DMS114 treated with DMSO at 0.1 percent for 48 hours (cell line): ENCODE results near the gene FARP1.
"Not testable (repeated sequence)": the region's sequence is repeated elsewhere in the genome, so short reads cannot be mapped to it uniquely, and the experiment has no call there.

Experiments used
- DNase-seq: peaks from one replicate; lab custom pipeline; 2025; ENCODE audit not compliant: unreplicated experiment; lab: John Stamatoyannopoulos, UW

Gene FARP1

DNA sequence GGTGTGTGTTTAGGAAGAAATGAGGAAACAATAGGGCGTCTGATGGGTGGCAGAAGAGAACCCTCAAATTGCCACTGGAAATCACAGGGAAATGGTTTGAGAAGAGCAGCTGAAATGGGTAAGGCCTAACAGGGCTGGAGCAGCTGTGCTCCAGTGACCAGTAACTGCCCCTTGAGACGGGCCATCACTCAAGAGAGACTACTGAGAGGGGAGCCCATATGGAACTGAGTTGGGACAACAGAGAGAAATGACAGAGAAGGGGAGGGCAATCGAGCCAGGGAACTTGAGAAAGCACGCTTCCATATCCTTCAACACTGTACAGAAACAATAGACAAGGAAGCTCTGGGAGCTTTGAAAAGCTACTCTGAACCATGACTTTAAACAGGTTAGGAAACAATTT, 209.3 kb downstream of the FARP1 start:
- no peak for DNase-seq

DNA sequence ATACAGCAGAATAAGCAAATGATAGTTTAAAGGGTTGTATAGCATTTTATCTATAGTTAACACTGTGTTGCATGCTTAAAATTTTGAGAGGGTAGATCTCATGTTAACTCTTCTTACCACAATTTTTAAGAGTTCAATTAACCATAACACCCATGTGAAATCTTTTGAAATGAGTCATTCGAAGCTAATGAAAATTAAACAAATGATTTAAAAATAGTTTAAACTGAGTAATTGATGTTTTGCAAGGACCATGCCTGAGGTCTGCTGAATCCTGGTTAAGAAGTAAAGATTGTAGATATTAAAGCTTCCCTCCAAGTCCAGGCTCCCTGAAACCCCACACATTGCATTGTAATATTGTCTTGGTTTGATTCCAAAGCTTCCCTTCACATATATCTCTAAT, 210.9 kb downstream of the FARP1 start:
- no peak for DNase-seq

DNA sequence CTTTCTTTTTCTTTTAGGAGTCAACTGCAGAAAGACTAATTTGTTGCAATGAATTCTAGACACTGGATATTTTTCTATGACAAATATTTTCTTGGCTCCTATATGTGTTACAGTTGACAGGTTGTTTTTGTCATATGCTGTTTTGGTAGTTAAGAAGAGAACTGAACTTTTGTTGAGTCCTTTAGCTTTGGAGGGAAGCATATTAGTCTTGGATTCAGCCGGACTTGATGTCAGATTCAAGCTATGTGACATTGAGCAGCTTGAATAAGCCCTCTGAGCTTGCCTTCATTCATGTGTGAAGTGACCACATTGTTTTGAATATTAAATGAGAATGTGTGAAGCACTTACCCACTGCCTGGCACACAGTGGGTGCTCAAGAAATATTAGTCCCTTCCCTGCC, 216.0 kb downstream of the FARP1 start:
- DNase-seq: no peak

- no peak for DNase-seq
These were observed 217.7 kb downstream of the FARP1 start for GRCh38 chr13:98360545-98360944.

- no peak for DNase-seq
These were observed 220.4 kb downstream of the FARP1 start for GRCh38 chr13:98363326-98363725.

- no peak for DNase-seq
These were observed 221.3 kb downstream of the FARP1 start for GRCh38 chr13:98364179-98364578.

DNA sequence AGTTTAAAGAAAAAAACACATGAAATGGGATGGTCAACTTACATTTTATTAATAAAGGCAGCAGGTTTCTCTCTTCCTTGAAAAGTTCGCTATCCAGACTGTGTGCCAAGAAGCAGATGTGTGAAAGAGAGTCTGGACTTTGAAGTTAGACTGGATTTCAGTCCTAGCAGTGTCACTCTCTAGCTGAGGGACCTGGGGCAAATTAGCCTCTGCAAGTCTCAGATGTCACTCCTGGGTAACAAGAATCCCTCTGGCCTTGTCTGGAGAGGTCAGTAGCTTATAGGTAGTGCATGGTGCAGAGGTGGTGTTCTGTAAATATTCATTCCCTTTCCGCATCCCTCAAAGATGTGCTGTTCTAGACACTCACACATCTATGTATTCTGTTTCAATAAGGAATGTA, 221.8 kb downstream of the FARP1 start:
- DNase-seq: no peak

- no peak for DNase-seq
These were observed 222.4 kb downstream of the FARP1 start for GRCh38 chr13:98365302-98365701.

DNA sequence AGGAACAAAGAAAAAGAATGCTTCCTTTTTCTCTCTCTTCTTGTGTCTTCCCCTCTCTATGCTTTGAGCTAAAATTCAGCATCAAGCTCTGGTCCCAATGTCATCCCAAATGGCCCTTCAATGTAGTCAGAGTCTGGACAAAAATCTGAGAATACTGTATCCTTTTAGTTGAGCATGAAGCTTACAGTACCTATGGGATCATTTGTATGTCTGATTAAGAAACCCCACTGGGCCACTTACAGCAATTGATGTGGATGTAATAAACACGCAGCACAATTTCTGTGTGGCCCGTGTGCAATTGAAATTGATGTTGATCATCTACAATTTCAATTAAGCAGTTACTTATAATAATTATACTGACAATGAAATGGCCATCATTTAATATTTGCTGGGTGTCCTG, 223.1 kb downstream of the FARP1 start:
- DNase-seq: no peak

- no peak for DNase-seq
These were observed 223.5 kb downstream of the FARP1 start for GRCh38 chr13:98366443-98366842.

DNA sequence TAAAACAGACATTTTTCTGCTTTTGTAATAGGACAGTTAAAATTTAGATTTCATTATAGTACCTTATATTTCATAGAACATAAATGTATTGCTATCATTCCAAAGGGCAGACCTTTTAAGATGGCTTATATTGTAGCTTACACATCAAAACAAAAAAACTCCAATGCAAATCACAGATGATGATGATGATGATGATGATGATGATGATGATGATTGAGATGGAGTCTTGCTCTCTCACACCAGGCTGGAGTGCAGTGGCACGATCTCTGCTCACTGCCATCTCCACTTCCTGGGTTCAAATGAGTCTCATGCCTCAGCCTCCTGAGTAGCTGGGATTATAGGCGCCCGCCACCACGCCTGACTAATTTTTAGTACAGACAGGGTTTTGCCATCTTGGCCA, 224.1 kb downstream of the FARP1 start:
- DNase-seq: no peak

DNA sequence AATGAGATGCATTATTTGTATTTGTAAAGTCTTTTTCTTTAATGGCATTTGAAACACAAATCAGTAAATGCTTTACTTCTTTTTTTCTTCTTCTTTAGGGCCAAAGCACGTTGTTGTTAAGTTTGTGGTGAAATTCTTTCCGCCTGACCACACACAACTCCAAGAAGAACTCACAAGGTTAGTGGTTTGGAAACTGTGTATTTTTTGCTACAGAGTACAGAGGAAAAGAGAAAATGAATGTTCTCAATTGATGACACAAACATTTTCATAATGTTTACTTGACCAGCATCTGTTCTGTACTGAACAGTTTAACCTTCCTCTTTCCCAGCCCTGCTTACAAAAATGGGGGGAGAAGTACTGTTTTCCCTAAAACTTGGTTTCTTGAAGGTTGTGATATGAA, 225.1 kb downstream of the FARP1 start:
- DNase-seq: no peak

DNA sequence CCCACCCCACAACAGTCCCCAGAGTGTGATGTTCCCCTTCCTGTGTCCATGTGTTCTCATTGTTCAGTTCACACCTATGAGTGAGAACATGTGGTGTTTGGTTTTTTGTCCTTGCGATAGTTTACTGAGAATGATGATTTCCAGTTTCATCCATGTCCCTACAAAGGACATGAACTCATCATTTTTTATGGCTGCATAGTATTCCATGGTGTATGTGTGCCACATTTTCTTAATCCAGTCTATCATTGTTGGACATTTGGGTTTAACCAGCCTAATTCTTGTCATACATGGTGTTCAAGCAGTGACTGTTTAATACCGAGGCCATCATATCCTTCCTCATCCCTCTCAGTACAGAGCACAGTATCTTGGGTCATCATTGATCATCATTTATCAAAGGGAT, 226.6 kb downstream of the FARP1 start:
- DNase-seq: not testable (repeated sequence)

- DNase-seq: no peak
These were observed 227.4 kb downstream of the FARP1 start for GRCh38 chr13:98370261-98370660.

- no peak for DNase-seq
These were observed 228.1 kb downstream of the FARP1 start for GRCh38 chr13:98370806-98371515.

DNA sequence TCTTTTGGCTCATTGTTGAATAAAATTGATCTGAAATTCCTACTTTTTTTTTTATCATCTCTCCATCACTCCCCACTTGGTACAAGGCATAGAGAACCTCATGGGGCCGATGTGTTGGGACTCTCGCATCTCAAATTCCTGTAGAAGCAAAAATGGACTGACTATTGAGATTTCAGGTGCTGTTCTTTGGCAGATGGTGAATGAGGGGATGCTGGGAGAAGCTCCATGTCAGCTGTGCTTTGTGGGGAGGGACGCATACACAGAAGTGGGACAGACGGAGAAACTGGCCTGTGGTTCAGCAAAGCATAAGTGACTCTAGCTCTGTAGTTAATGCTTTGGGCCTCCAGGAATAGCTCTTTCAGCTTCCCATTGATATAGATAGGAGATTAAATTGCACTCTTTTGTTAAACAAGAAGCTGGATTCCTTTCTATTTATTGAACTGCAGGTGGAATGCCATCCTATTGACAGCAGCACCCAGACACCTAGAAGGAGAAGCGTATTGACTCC, 228.7 kb downstream of the FARP1 start:
- no peak for DNase-seq

DNA sequence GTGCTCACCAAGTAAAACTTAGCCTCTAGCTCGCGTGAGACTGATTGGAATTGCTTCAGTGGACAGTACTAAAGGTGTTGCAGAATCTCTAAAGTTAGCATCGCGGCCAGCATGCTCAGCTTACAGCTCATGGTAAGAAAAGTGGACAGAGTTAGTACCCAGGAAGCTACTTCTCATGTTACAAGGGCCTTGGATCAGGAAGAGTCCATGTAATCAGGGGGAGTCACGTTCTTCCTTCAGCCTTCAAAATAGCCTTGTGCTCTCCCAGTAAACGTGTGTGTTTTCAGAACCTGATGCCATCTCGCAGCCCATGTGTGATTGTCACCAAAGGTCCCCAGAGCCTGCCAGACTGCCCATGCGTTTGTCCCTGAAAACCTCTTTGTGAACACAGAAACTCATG, 230.0 kb downstream of the FARP1 start:
- DNase-seq: no peak

DNA sequence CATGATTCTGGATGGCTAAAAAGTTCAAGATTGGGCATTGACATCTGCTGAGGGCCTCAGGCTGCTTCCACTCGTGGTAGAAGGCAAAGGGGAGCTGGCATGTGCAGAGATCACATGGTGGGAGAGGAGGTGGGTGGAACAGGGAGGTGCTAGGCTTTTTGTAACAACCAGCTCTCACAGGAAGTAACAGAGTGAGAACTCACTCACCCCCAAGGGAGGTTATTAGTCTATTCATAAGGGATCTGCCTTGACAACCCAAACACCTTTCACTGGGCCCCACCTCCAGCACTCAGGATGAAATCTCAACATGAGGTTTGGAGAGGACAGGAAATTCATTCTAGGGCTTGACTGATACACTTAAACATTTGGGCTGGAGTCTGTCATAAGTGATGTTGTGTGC, 231.9 kb downstream of the FARP1 start:
- no peak for DNase-seq

GRCh38 chr13:98377635-98378378, 234.9 kb downstream of the FARP1 start:
- DNase-seq: no peak

GRCh38 chr13:98384739-98385138, 241.8 kb downstream of the FARP1 start:
- DNase-seq: no peak

DNA sequence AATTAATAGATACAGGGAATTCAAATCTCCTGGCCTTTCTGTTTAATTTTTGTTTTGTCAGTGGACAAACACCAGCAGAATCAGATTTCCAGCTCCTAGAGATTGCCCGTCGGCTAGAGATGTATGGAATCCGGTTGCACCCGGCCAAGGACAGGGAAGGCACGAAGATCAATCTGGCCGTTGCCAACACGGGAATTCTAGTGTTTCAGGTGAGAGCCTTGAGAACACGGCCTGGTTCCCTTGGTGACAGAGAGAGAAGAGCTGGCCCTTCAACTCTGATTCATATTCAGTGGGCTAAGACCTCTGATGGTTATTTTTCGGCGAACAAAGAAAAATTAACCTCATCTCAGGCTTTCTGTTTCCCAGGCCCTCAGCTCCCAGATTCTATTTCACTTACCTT, 242.7 kb downstream of the FARP1 start:
- DNase-seq: no peak

GRCh38 chr13:98386637-98387036, 243.7 kb downstream of the FARP1 start:
- DNase-seq: no peak

DNA sequence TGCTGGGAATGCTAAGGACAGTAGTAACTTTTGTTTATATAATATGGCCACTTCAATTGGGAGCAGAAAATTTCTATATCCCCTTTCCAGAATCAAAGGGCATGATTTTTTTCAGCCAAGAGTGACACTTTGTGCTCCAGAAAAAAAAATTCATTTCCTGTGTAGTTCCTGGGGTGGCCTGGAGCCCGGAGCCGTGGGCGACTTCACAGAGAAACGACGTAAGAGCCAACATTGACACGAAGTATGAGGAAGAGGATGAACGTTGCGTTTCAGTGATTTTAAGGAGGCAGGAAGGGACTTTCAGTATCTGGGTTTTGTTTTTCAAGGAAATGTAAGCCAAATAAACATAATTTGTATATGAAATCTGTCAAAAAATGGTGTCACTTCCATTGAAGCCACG, 246.4 kb downstream of the FARP1 start:
- no peak for DNase-seq
